ENCODE results near the gene MYCBP. TPM values are rescaled to one million over a fixed set of nuclear protein-coding genes. Genes with fewer than 3 reads are reported as not detected.

Gene MYCBP
- total RNA-seq, 4 donors from 2014 or later: 6.2 to 26.4 (median 14.7) TPM

- TF ChIP-seq CTCF (IDR thresholded peaks at IDR 0.05; ENCODE audit: low read depth): no peak
Measured at GRCh38 chr1:38840281-38840680, 32.9 kb downstream of the MYCBP start.

- no peak for TF ChIP-seq CTCF (IDR thresholded peaks at IDR 0.05; ENCODE audit: low read depth)
Measured at GRCh38 chr1:38839363-38839762, 33.8 kb downstream of the MYCBP start.

GRCh38 chr1:38834937-38835827 is 38.0 kb downstream of the MYCBP start:
- TF ChIP-seq CTCF (IDR thresholded peaks at IDR 0.05; ENCODE audit: low read depth): no peak

GRCh38 chr1:38834221-38834782 is 38.8 kb downstream of the MYCBP start:
- TF ChIP-seq CTCF (IDR thresholded peaks at IDR 0.05; ENCODE audit: low read depth): no peak

- no peak for TF ChIP-seq CTCF (IDR thresholded peaks at IDR 0.05; ENCODE audit: low read depth)
Measured at GRCh38 chr1:38833146-38833545, 40.0 kb downstream of the MYCBP start.

DNA sequence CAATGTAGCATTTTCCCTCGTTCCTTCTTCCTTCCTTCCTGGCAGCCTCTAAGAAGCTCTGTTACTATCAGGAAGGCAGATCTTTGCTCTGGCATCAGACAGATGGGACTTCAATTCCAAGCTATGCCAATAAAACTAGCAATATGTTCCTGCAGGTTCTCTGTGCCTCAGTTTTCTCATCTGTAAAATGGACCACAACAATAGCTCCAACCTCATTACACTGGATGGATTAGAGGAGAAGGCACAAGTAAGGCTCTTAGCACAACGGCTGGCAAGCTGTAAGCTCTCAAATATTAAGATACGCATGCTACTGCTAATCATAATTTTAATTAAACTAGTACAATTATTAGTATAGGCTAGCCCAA is 40.8 kb downstream of the MYCBP start:
- no peak for TF ChIP-seq CTCF (IDR thresholded peaks at IDR 0.05; ENCODE audit: low read depth)

- no peak for TF ChIP-seq CTCF (IDR thresholded peaks at IDR 0.05; ENCODE audit: low read depth)
Measured at GRCh38 chr1:38831731-38832369, 41.3 kb downstream of the MYCBP start.

All from subcutaneous adipose tissue (tissue), 4 donors.